ENCODE results near the gene TRIM28. TPM values are rescaled to one million over a fixed set of nuclear protein-coding genes. Genes with fewer than 3 reads are reported as not detected.
"Not testable (repeated sequence)": the region's sequence is repeated elsewhere in the genome, so short reads cannot be mapped to it uniquely, and the experiment has no call there.

Gene TRIM28
- total and polyA plus RNA-seq, 9 of the 15 experiments (the other 6 are each of a cell fraction or from before 2014, with no cell fraction given): 12.1 to 797 (median 490) TPM

- H3K4me2 ChIP-seq (ENCODE audit: insufficient read depth, low read length); H3K9me1 ChIP-seq (ENCODE audit: control insufficient read depth, insufficient read depth, low read length); ATAC-seq; H3K9me3 ChIP-seq (replicated peaks; ENCODE audit: control insufficient read depth, insufficient read depth, low read depth, low read length); in situ Hi-C loops (cut with MboI); BruUV-seq (replicated peaks); H3K27ac ChIP-seq (ENCODE audit: extremely low read depth, low read depth, low read length); H3K27me3 ChIP-seq (ENCODE audit: control insufficient read depth in 2 of 2, insufficient read depth in 2 of 2, low read length in 2 of 2); intact Hi-C loops (cut with micrococcal nuclease); H3K9ac ChIP-seq (ENCODE audit: insufficient read depth in 1 of 2, low read depth in 2 of 2, low read length in 2 of 2); H3K4me3 ChIP-seq; FAIRE-seq; H2AFZ ChIP-seq (ENCODE audit: low read depth, low read length); H4K20me1 ChIP-seq (replicated peaks; ENCODE audit: control insufficient read depth, insufficient read depth, low read length); DNase-seq (ENCODE audit: extremely low read depth in 1 of 4, low spot score in 3 of 4); CTCF ChIA-PET (ENCODE audit: low intra/inter-chr PET ratio): not testable (repeated sequence)
- 96% methylated on average over 2 of the region's 2 CpGs for WGBS (ENCODE audit: insufficient coverage, low coverage, missing lambda C conversion rate)
- POLR2A ChIA-PET: interaction anchor here (1.0 to 1.1 kb wide), 2 partner anchors 34 to 58 kb away, joined by 3 to 4 read pairs; partner anchors contain the start of genes TRIM28 and ZBTB45
- Histone ChIP-seq H3K79me2 (ENCODE audit: control insufficient read depth, insufficient read depth, low read length) (peaks cover 44% of the 10 kb centered on the region), H3K4me1 (replicated peaks in 1 of 2; ENCODE audit: control insufficient read depth in 2 of 2, insufficient read depth in 2 of 2, low read length in 2 of 2) (peaks cover 28 to 46% of the 10 kb centered on the region in 2 experiments), H3K36me3 (ENCODE audit: control insufficient read depth, insufficient read depth, low read length) (peaks cover 20% of the 10 kb centered on the region)
- 0 out of 2 replicates have a peak, but pooled peaks have one; percentile 22 for TF ChIP-seq ARID4B (CRISPR knock-in tag; IDR thresholded peaks at IDR 0.05)
These were observed 33.7 kb downstream of the TRIM28 start for GRCh38 chr19:58577581-58577980.

Measured in K562 (cell line).